Fibroblast of upper back skin (primary cell): ENCODE measurements around the gene ZNF280A.
A peak's percentile ranks its signal among the peaks of the same experiment; 100 is the strongest.
"Not testable (repeated sequence)": the region's sequence is repeated elsewhere in the genome, so short reads cannot be mapped to it uniquely, and the experiment has no call there.

ENCODE experiments used
- DNase-seq: peaks from one replicate; pipeline ENCODE4 v3.0.0-alpha.2; 2013

Gene ZNF280A

DNA sequence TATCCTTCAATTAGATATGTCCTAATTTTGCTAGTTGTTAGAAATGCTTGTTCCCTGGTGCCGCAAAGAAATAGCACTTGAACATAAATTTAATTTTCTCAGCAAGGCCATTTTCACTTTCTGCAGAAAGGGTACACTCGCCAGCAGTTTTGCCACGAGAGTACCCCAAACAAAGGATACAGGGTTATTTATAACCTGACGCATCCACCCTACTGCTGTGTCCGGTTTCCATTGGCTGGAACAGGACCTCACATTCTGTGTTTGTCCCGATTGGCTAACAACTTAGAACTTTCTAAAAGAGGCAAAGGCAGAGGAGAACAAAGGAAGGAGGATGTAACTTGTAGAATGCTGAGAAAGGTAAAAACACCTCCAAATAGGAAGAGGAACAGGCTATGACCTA, 10.2 kb downstream of the ZNF280A start:
- DNase-seq, result not testable (repeated sequence)

- peak; percentile 84 for DNase-seq
These were observed 11.5 kb downstream of the ZNF280A start, which contains the start of gene ZNF280B for GRCh38 chr22:22508274-22509176. ZNF280B (minus strand) TSS chr22:22508742; CDS start chr22:22489398, 19,344 bp downstream.

GRCh38 chr22:22507743-22508273, 12.3 kb downstream of the ZNF280A start:
- no peak for DNase-seq

DNA sequence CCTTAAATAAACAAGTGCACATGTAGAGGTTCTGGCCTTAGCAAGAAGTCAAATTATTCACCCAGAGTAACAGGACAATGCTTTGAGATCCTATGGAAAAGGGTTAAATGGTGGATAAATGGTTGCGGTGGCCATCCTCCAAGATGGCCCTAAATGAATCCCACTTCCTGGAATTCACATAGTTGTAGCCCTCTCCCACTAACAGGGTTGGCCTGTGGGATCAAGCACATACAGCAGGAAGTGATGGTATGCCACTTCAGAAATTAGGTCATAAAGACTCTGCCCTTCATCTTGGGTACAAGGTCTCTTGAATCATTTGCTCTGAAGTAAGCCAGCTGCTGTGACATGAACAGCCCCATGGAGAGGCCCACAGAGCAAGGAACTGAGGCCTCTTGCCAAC, 13.3 kb downstream of the ZNF280A start:
- no peak for DNase-seq

DNA sequence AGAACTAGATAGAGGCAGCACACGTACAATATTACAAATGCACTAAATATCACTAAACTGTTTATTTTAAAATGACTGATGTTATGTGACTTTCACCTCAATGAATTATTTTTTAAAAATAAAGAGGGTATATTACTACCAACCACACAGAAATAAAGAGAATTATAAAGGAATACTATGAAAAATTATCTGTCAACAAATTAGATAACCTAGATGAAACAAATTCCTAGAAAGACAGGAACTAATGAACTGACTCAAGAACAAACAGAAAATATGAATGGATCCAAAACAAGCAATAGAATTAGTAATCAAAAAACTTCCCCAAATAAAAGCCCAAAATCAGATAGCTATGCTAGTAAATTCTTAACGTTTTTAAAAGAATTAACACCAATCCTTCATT, 21.8 kb downstream of the ZNF280A start:
- DNase-seq, result no peak

DNA sequence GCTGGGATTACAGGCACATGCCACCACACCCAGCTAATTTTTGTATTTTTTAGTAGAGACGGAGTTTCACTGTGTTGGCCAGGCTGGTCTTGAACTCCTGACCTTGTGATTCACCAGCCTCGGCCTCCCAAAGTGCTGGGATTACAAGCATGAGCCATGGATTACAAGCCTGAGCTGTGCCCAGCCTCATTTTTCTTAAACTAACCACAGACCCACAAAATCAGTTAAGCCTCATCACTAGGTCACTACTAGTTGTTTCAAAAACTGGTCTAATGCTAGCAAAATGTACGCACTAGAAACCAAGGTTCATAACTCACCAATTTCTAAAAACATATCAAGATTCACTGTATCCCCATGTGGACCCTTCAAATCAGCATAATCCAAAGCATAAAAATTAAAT, 28.5 kb downstream of the ZNF280A start:
- DNase-seq, result not testable (repeated sequence)

DNA sequence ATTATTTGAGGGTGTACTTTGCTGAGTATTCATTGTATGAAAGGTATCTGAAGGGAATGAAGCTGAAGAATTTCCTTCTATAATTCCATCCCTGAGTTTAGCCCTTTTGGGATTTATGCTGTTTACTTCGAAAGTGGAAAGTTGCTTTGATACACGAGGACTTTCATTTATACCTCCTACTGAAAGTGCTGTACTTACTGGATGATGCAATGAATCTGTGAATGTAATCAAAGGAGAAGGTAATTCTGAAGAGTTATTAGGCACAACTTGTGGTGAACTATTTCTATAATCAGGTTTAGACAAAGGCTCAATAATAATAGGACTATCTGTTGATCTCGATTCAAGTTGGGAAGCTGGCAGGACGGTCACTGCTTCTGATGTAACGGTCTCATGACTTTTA, 31.3 kb downstream of the ZNF280A start:
- DNase-seq, result no peak

DNA sequence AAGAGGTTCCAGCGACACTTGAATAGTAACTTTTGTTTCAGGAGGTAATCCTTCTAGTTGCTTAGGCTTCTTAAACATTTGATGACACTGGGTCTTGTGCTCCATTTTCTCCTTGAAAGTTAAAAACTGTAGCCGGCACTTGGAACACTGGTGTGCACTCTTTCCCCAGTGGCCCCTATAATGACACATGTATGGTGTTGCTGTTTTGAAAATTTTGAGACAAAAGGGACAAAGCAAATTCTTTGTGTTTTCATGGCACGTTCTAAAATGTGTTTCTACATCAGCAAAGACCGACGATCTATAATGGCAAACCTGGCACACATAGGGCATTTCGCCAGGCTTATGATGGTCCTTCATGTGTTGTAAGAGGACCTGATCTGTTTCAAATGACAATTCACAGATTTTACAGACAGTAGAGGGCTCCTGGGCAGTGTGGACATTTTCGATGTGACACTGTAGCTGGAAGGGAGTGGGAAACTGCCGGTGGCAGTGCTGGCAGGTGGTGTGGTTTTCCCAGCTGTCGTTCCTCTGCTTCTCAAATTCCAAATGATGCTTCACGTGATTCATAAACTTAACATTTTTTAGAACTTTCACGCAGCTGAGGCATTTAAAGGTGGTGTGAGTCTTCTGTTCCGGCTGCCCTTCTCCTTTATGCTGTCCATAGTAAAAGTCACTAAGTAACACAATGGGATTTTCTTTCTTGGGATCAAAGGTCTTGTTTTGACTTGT, 32.0 kb downstream of the ZNF280A start:
- no peak for DNase-seq

- DNase-seq, result no peak
These were observed 33.0 kb downstream of the ZNF280A start for GRCh38 chr22:22487059-22487458.

DNA sequence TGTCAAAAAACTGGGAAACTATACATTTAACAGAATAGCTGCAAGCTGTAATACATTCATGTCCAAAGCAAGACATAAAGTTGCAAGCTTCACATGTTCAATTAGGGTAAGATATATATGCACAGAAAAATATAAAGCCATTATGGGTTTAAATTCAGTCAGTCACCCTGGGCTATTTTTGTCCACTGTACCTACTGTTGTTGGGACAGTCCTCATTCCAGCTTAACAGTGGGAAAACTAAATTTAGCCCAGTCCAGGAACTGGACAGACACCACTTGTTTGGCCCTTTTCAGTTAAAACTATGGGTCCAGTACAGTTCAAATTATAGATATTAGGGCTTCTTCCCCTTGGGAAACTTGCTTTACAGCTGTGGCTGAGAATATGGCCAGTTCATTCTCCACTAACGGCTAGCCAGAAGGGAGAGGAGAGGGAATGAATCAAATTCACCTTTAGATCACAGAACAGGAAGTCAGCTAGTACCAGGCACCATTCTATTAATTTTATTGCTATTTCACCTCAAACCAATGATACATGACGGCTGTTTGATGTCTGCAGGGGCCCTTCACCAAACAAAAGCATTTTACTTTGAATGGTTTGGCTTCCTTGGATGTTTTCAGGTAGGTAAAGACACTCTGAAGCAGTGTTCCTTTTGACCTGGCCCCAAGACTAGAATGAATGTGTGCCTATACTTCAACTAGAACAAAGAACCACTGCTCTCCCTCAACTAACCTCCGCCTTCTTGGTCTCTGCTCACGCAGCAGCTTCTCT, 33.8 kb downstream of the ZNF280A start:
- DNase-seq, result no peak

GRCh38 chr22:22485524-22485923, 34.5 kb downstream of the ZNF280A start:
- DNase-seq, result no peak

GRCh38 chr22:22484023-22484422, 36.0 kb downstream of the ZNF280A start:
- DNase-seq, result no peak

DNA sequence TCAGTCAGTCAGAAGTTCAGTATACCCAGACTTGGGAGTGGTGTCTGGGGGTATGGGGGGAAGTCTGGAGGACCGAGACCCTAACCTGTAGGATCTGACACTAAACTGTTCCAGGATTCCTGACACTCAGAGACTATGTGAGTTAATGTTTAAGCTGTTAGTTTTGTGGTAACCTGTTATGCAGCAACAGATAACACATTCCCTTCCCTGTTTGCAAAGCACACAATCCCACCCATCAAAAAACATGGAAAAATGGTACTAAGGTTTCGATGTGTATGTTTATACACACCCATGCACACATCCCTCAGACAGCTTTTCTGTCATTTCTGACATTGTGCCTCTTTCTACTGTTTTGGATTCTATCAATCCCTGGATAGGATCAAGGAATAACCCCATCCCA, 39.1 kb downstream of the ZNF280A start:
- no peak for DNase-seq

- peak; percentile 61 for DNase-seq
These were observed 40.0 kb downstream of the ZNF280A start for GRCh38 chr22:22479999-22480532.

- no peak for DNase-seq
These were observed 41.0 kb downstream of the ZNF280A start for GRCh38 chr22:22479116-22479515.

GRCh38 chr22:22478470-22478869, 41.6 kb downstream of the ZNF280A start:
- no peak for DNase-seq

DNA sequence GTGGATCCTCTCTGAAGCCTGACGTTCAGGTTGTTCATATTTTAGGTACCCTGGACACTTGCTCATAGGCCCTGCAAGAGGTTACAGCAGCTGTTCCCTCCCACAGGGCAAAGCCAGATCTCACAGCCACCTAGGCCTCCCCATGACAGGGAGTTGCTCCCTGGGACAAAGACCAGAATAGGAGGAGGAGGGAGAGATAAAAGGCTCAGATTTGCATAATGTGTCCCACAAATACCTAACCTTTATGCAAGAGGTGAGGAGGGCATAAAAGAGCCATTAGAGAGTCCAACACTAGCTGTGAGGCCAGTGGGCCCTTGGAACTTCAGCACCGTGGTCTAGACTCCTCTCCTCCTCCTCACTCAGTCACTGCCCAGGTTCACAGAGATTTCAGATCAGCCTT, 45.3 kb downstream of the ZNF280A start:
- DNase-seq, result no peak

DNA sequence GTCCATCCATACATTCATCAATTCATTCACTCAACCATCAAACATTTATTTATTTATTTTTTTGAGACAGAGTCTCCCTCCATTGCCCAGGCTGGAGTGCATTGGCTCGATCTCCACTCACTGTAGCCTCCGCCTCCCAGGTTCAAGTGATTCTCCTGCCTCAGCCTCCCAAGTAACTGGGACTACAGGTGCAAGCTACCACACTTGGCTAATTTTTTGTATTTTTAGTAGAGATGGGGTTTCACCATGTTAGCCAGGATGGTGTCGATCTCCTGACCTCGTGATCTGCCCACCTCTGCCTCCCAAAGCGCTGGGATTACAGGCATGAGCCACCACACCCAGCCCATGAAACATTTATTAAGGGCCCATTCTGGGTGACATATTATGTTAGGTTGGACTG, 49.0 kb downstream of the ZNF280A start:
- not testable (repeated sequence) for DNase-seq

GRCh38 chr22:22469527-22469926, 50.5 kb downstream of the ZNF280A start:
- DNase-seq, result no peak

- DNase-seq, result not testable (repeated sequence)
These were observed 51.1 kb downstream of the ZNF280A start for GRCh38 chr22:22468794-22469469.

- DNase-seq, result no peak
These were observed 53.0 kb downstream of the ZNF280A start for GRCh38 chr22:22467112-22467511.

- DNase-seq, result no peak
These were observed 54.3 kb downstream of the ZNF280A start for GRCh38 chr22:22465782-22466181.
